GM12891 (cell line): Measurements from ENCODE around the gene HAUS5. TPM values are rescaled to one million over a fixed set of nuclear protein-coding genes. Genes with fewer than 3 reads are reported as not detected.

ENCODE experiments used
- DNase-seq: peaks from one replicate; pipeline ENCODE4 v3.0.0; 2011; ENCODE audit warnings: low spot score; ENCODE audit not compliant: insufficient read length
- FAIRE-seq: peaks from 2 replicates; lab custom pipeline; 2011; peaks lifted over from hg19 to GRCh38; lab: Jason Lieb, UNC
- PAX5 ChIP-seq: IDR thresholded peaks from 2 replicates; pipeline ENCODE4 v1.6.1; 2011; ENCODE audit warnings: low read length, moderate library complexity, mild to moderate bottlenecking; ENCODE audit not compliant: insufficient read depth, severe bottlenecking
- POLR2A ChIP-seq: IDR thresholded peaks from 2 replicates; pipeline ENCODE4 v1.6.1; 2011; ENCODE audit warnings: low read depth, low read length, control low read depth
- POLR2AphosphoS5 ChIP-seq: IDR thresholded peaks from 2 replicates; pipeline ENCODE4 v1.6.1; 2011; ENCODE audit warnings: low read depth, low read length, control low read depth
- POU2F2 ChIP-seq: IDR thresholded peaks from 2 replicates; pipeline ENCODE4 v1.6.1; 2011; ENCODE audit warnings: low read depth, mild to moderate bottlenecking, control low read depth, low read length, moderate library complexity
- SPI1 ChIP-seq: IDR thresholded peaks from 2 replicates; pipeline ENCODE4 v1.6.1; 2011; ENCODE audit warnings: low read depth, low read length, control low read depth
- TAF1 ChIP-seq: IDR thresholded peaks from 2 replicates; pipeline ENCODE4 v1.6.1; 2011; ENCODE audit warnings: low read depth, low read length, control low read depth
- polyA plus RNA-seq: library from polyadenylated mRNA; unstranded; fragments of >200 nt; gene quantifications from one replicate; pipeline ENCODE4 v1.2.1, GENCODE V29; 2012; ENCODE audit warnings: low read depth, missing spikeins, inconsistent platforms; ENCODE audit not compliant: missing spikeins

Gene HAUS5
- 15.4 TPM for polyA plus RNA-seq

- TF ChIP-seq POU2F2 (no peak; the same call in 1 of the 2 replicates), POLR2A (peak; percentile 65), TAF1 (peak; percentile 72; the same call in 1 of the 2 replicates), SPI1 (no peak), POLR2AphosphoS5 (peak; percentile 69), PAX5 (peak; percentile 8)
- peak; percentile 94 for DNase-seq
- FAIRE-seq = peak; percentile 98
Observed at GRCh38 chr19:35612559-35613321, at the start of gene HAUS5. HAUS5 (plus strand) TSS chr19:35612735; CDS start chr19:35612795, 60 bp downstream.

- TF ChIP-seq POLR2AphosphoS5 = no peak
- no peak for TF ChIP-seq TAF1
- TF ChIP-seq SPI1 = no peak
- no peak for TF ChIP-seq POLR2A
- TF ChIP-seq PAX5 = no peak
- no peak for TF ChIP-seq POU2F2
- DNase-seq (no peak), FAIRE-seq (no peak)
Observed at GRCh38 chr19:35562776-35563175, 49.8 kb upstream of the HAUS5 start.

DNA sequence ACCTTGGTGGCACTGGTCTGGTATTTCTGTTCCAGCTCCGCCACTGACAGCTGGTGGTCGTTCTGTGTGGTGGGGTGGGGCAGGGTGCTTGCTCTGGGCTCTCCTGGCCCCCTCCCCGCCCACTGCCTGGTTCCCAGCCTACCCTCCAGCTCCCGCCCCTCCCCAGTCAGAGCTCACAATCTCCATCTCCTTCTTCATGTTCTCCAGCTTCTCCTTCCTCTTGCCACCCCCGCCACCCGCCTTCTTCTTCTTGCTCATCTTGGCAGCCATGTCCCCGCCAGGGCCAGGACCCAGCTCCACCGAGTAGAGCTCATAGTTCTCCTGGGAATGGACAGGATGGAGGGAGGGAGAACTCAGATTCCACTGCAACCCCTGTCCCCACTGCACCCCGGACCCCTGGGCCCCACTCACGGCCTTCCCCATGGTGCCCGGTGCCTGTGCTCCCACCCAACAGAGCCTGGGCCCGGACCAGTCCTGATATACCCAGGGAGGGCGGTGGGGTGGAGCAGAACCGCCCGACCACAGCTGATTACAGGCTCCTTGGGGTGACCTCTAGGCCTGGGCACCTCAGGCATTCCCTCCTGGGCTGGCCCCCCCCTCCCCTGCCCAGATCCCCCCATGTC, 49.2 kb upstream of the HAUS5 start, which contains the start of gene ATP4A:
Gene ATP4A, minus strand, starts transcription at position 452 of the 623 bp plus-strand sequence. Its CDS starts 29 bp downstream, at position 423.
- no peak for DNase-seq
- TF ChIP-seq SPI1 (no peak), POLR2AphosphoS5 (no peak), POLR2A (no peak), POU2F2 (no peak)
- FAIRE-seq = no peak

DNA sequence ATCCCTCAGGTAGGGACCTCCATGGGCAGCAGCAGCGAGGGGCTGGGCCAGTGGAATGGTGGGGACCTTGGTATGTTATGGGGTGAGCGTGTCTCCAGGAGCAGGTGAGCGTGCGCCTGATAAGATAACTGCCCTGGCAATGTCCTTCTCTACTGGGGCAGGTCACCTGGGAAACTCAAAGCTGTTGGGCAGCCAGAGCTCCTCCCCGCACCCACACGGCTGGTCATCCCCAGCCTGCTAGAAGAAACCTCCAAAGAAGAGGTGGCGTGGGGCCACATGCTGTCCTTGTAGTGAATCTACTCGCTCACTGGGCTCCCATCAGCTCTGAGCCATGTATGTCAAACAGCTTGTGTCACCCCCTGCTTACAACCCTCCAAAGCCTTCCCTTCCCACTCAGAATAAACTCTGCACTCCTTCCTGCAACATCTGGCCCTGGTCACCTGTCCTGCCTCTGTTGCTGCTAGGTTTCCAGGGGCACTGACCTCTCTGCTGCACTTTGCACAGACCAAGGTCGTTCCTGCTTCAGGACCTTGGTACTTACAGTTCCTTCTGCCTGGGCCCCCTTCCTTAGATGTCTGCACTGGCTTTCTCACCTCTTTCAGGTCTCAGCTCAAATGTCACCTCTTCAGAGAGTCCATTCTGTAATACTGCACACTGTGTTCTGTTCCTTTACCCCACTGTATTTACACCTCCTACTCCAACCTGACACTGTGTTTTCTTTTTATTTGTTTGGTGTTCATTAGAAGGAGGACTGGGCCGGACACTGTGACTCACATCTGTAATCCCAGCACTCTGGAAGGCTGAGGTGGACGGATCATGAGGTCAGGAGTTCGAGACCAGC, 47.3 kb upstream of the HAUS5 start:
- DNase-seq (no peak), FAIRE-seq (no peak)
- TF ChIP-seq SPI1 (no peak), POLR2AphosphoS5 (no peak), TAF1 (no peak), POLR2A (no peak), POU2F2 (no peak), PAX5 (no peak)

DNA sequence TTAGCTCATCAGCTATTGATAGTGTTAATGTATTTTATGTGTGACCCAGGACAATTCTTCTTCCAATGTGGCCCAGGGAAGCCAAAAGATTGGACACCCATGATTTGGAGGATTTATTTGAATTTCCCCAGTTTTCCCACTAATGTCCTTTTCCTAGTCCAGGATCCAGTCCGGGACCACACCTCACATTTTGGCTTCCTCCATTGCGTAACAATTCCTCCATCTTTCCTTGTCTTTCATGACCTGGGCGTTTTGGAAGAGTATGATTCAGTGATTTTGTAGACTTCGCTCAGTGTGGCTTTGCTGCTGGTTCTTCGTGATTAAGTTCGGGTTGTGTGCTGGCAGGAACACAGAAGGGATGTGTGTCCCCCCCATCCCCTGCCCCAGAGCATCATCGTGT, 45.8 kb upstream of the HAUS5 start:
- TF ChIP-seq SPI1 (no peak), POLR2A (no peak), PAX5 (no peak)
- DNase-seq (no peak), FAIRE-seq (no peak)

GRCh38 chr19:35569281-35569781, 43.2 kb upstream of the HAUS5 start:
- no peak for DNase-seq

GRCh38 chr19:35571406-35571965, 41.0 kb upstream of the HAUS5 start:
- TF ChIP-seq POU2F2 (no peak), SPI1 (no peak), PAX5 (no peak), TAF1 (no peak), POLR2AphosphoS5 (no peak), POLR2A (no peak)
- FAIRE-seq = no peak
- DNase-seq = no peak

More at GRCh38 chr19:35569281-35569781, 43.2 kb upstream of the HAUS5 start:
- TF ChIP-seq SPI1 (no peak), TAF1 (no peak), POLR2AphosphoS5 (no peak), POLR2A (no peak), POU2F2 (no peak), PAX5 (no peak)
- no peak for FAIRE-seq

DNA sequence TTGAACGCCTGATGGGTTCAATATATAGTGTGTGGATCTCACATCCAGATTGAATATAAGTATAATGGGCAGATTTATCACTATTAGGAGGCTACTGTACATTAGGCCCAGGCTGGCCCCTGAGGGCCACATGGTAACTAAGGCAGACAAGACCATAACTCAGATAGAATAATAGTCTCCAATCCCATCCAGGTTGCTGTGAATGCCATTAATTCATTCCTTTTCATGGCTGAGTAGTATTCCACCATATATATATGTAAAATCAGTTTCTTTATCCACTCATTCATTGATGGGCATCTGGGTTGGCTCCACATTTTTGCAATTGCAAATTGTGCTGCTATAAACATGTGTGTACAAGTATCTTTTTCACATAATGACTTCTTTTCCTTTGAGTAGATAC, 34.6 kb upstream of the HAUS5 start:
- TF ChIP-seq PAX5 (no peak), TAF1 (no peak), POU2F2 (no peak), SPI1 (no peak), POLR2A (no peak)
- no peak for FAIRE-seq
- DNase-seq = no peak

- FAIRE-seq = no peak
- TF ChIP-seq POU2F2 (no peak), POLR2AphosphoS5 (no peak), SPI1 (no peak), POLR2A (no peak), TAF1 (no peak), PAX5 (no peak)
- no peak for DNase-seq
Observed at GRCh38 chr19:35578707-35579106, 33.8 kb upstream of the HAUS5 start.
